ENCODE measurements around the gene AFF1.
A peak's percentile ranks its signal among the peaks of the same experiment; 100 is the strongest.

The AFF1 gene, protein sequence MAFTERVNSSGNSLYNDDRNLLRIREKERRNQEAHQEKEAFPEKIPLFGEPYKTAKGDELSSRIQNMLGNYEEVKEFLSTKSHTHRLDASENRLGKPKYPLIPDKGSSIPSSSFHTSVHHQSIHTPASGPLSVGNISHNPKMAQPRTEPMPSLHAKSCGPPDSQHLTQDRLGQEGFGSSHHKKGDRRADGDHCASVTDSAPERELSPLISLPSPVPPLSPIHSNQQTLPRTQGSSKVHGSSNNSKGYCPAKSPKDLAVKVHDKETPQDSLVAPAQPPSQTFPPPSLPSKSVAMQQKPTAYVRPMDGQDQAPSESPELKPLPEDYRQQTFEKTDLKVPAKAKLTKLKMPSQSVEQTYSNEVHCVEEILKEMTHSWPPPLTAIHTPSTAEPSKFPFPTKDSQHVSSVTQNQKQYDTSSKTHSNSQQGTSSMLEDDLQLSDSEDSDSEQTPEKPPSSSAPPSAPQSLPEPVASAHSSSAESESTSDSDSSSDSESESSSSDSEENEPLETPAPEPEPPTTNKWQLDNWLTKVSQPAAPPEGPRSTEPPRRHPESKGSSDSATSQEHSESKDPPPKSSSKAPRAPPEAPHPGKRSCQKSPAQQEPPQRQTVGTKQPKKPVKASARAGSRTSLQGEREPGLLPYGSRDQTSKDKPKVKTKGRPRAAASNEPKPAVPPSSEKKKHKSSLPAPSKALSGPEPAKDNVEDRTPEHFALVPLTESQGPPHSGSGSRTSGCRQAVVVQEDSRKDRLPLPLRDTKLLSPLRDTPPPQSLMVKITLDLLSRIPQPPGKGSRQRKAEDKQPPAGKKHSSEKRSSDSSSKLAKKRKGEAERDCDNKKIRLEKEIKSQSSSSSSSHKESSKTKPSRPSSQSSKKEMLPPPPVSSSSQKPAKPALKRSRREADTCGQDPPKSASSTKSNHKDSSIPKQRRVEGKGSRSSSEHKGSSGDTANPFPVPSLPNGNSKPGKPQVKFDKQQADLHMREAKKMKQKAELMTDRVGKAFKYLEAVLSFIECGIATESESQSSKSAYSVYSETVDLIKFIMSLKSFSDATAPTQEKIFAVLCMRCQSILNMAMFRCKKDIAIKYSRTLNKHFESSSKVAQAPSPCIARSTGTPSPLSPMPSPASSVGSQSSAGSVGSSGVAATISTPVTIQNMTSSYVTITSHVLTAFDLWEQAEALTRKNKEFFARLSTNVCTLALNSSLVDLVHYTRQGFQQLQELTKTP

DNA sequence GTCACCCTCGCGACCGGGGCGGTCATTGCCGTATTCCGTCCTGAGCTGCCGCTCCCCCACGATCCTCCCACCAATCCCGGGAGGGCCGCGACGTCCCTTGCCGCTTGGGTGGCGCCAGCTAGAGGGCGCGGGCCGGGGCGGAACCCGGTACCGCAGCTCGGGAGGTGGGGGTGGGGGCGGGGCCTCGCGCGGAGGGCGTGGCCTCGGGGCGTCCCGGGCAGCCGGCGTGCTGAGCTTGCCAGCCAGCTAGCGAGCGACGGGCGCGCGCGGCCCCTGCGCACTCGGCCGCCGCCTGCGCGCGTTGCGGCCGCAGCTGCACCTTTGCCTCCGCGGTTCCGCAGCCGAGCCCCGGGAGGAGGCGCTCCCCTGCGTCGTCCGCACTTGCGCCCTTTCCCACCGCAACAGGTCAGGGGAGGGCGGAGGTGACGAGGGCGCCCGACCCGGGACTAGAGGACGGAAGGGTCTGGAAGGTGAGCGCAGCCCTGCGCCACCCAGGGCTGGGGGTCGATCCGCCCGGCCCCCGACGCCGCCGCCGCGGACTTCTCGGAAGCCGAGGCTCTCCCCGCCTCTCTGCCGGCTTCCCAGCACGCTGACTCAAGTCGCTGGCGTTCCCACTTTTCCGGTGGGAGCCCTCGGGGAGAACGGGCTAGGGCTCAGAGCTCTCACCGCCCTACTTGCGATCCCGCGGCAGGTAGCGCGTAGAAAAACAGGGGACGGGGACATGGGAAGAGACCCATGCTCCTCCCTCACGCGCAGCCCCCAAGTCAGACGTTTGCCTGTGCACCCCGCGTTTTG, at the start of gene AFF1:
TSS of gene AFF1 (plus strand) at position 241 of the 795 bp plus-strand sequence. CDS start 13,523 bp downstream, outside the sequence.
- DNase-seq = peak; percentile 87

- no peak for DNase-seq
These were observed 44.0 kb upstream of the AFF1 start for GRCh38 chr4:86890790-86891189.

- DNase-seq = peak; percentile 68
These were observed 42.8 kb upstream of the AFF1 start, which contains the start of gene C4orf36 for GRCh38 chr4:86891762-86892635. C4orf36 (minus strand) TSS chr4:86892422; CDS start chr4:86891520, 902 bp downstream.

DNA sequence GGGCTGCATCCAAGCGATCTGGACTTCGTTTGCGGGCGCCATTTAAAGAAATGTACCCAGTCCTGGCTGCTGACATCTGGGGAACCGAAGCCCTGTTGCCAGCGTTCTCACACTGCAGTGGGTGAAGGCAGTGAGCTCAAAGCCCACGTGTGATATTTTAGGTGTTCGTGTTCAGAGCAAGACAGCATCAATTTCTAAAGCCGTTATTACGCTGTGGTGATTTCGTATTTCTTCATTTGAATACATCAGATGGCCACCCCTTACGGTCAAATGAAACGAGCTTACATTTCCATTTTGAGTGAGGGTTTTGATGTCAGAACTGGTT, 42.2 kb upstream of the AFF1 start:
- peak; percentile 20 for DNase-seq

- no peak for DNase-seq
These were observed 41.7 kb upstream of the AFF1 start for GRCh38 chr4:86893136-86893535.

GRCh38 chr4:86894455-86894854, 40.4 kb upstream of the AFF1 start:
- no peak for DNase-seq

GRCh38 chr4:86895692-86896488, 38.9 kb upstream of the AFF1 start:
- DNase-seq = peak; percentile 58

DNA sequence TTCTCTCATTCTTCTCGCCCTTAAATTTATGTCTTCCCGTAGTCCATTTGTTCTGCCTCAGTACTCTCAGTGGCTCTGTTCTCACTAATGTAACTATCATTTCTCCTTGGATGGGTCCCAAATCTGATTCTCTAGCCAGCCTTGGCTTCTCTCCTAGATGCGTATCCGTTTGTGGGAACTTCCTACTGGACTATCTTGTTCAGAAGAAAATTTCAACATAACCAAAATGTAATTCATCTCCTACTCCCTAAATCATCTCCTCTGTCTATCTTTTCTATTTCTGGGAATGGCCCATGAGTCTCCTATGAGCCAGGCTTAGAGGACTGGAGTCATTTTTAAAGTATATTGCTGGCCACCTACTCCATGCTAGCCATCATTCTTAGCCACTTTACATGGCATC, 38.2 kb upstream of the AFF1 start:
- no peak for DNase-seq

- no peak for DNase-seq
These were observed 36.2 kb upstream of the AFF1 start for GRCh38 chr4:86898562-86898961.

- no peak for DNase-seq
These were observed 32.9 kb upstream of the AFF1 start for GRCh38 chr4:86901864-86902263.

DNA sequence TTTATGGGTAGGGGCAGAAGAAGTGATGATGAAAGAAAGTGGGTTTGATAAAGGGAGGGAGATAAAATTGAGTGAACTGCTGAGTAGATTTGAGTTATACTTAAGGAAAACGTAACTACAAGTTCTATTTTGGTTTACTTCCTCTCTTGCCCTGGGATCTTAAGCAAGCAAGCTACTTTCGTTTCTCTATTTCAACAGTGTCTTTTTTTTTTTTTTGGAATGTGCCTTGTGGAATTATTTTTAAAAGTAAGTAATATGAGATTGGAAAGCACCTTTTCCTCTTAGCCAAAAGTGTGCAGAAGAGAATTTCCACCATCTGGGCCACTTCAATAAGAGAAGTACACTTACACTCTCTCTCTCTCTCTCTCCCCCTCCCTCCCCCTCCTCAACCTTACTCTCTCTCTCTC, 26.6 kb upstream of the AFF1 start:
- DNase-seq = no peak

GRCh38 chr4:86909546-86910295, 25.1 kb upstream of the AFF1 start:
- DNase-seq = no peak

- no peak for DNase-seq
These were observed 24.4 kb upstream of the AFF1 start for GRCh38 chr4:86910369-86910768.

DNA sequence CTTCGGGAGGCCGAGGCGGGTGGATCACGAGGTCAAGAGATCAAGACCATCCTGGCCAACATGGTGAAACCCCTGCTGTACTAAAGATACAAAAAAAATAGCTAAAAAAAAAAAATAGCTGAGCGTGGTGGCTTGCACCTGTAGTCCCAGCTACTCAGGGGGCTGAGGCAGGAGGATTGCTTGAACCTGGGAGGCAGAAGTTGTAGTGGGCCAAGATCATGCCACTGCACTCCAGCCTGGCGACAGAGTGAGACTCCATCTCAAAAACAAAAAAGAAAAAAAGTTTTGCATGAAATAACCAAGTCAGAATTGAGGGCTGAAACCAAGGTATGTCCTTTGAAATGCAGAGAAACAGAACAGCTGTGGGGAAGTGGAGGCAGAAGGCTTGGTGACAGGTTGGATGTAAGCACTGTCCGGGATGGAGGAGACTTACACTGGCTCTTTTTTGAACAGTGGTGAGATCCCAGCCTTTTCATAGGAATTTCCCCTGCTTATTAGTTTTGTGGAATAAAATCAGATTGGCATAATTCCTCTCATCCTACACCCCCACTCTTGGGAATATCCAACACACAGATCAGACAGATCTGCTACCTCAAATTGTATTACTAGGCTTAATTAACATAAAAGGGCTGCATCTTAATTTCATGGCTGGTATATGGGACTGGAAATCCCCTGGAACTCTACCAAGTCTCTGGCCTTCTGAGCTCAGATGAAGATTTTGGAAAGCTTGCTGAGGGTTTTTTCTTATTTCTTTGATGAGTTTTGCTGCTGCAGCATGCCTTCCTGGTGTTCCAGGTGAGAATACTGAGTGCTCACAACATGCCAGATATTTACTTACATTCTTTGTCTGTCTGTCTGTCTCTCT, 23.8 kb upstream of the AFF1 start:
- no peak for DNase-seq

GRCh38 chr4:86916392-86916791, 18.4 kb upstream of the AFF1 start:
- no peak for DNase-seq

GRCh38 chr4:86917212-86918039, 17.4 kb upstream of the AFF1 start:
- DNase-seq = no peak

GRCh38 chr4:86918539-86919072, 16.2 kb upstream of the AFF1 start:
- DNase-seq = no peak
